Measurements from ENCODE around the gene ASB10.

DNA sequence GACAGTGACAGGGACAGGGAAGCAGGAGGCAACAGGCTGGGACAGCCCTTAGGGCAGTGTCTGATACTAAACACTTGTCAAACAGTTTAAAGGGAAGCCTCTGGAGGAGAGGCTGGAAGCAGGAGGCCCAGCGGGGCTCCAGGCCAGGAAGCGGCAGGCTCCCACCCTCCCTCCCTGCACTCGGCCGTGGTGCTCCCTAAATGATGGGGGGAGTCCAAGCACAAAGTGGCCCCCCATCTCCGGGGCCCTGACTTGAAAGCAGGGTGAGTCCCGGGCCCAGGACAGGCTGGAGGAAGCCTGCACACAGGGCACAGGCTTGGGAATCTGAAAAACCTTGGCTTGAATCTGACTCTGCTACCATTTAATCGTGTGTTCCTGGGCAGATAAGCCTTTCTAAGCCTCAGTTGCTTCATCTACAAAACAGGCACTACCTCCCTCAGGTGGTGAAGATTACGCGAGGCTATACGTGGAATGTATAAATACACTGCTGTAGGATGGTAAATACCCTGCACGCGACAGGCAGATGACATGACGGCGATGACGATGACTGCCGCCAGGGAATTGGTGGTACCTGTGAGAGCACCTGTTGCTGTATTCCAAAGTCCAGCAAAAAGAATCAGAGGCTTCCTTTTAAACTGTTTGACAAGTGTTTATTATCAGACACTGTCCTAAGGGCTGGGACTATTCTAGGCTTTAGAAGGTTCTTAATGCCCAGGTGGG lies 53.6 kb downstream of the ASB10 start:
- TF ChIP-seq, protein P1, sequence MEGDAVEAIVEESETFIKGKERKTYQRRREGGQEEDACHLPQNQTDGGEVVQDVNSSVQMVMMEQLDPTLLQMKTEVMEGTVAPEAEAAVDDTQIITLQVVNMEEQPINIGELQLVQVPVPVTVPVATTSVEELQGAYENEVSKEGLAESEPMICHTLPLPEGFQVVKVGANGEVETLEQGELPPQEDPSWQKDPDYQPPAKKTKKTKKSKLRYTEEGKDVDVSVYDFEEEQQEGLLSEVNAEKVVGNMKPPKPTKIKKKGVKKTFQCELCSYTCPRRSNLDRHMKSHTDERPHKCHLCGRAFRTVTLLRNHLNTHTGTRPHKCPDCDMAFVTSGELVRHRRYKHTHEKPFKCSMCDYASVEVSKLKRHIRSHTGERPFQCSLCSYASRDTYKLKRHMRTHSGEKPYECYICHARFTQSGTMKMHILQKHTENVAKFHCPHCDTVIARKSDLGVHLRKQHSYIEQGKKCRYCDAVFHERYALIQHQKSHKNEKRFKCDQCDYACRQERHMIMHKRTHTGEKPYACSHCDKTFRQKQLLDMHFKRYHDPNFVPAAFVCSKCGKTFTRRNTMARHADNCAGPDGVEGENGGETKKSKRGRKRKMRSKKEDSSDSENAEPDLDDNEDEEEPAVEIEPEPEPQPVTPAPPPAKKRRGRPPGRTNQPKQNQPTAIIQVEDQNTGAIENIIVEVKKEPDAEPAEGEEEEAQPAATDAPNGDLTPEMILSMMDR (IDR thresholded peaks at IDR 0.05), result no peak
- TF ChIP-seq POLR2A (IDR thresholded peaks at IDR 0.05) (no peak), POLR2AphosphoS5 (IDR thresholded peaks at IDR 0.05) (no peak)

Measured in prostate gland (tissue), 2 donors.